GM11168 (cell line): Measurements from ENCODE around the gene ST6GALNAC6.
"Not testable (repeated sequence)": the region's sequence is repeated elsewhere in the genome, so short reads cannot be mapped to it uniquely, and the experiment has no call there.

Experiments
- in situ Hi-C: fragments of 300-500 bp; cut with MboI; formaldehyde crosslinking; loops from one replicate; pipeline ENCODE4 v1.12.0; 2022; ENCODE audit warnings: low sequenced_read_pairs; ENCODE audit not compliant: unreplicated experiment

The ST6GALNAC6 gene

DNA sequence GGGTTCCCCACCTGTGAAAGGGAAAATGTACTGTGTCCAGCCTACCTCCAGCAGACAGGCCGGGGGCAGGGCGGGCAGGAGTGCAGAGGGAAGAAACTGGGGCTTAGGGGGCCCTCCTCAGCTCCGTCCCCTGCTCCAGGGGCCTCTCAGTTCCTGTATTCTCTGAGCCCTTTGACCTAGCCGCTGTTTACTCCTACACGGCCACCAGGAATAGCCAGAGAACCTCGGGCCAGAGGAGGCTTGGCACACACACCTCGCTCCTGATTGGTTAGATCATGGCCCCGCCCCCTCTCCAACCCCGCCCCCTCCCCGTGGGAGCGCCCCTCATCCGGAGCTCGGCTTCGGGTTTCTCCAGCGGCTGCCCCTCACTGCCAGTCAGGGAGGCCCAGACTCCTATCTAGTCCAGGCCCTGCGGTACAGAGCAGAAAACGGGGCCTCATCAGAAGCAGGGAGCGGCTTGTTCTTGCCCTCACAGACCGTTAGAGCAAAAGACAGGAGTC lies 2.2 kb downstream of the ST6GALNAC6 start:
- in situ Hi-C loops = no loop called here

DNA sequence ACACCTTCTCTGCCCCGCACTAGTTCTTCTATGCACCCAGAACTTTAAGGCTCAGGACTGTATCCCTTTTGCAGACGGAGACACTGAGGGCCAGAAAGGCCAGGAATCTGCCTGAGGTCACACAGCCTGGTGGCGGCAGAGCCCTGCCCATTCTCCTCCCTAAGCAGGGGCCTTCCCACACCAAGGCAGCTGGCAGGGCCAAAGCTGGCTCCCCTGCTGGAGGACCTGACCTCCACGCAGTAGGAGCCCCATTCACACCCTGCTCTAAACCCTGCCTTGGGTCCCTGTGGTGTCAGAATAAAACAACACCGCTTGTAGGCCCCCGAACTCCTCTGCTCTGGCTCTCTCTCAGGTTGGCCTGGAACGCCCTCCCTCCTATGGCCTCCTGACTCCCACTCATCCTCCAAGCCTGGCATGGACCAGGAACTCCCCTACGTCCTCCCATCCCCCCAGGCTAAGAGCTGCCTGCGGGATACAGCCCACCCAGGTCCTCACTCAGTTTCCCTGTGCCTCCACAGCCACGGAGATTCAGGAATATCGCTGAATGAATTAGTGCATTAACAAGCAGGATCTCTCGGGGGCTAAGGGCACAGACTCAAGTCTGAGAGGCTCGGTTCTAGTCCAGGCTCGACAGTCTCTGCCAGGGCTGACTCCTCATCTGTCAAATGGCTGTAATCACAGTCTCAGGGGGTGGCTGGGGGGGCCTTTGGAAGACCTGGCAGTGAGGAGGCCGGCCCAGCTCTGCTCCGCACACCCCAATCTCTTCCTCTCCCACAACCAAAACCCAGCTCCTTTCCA lies 2.8 kb downstream of the ST6GALNAC6 start:
- in situ Hi-C loops = no loop called here

DNA sequence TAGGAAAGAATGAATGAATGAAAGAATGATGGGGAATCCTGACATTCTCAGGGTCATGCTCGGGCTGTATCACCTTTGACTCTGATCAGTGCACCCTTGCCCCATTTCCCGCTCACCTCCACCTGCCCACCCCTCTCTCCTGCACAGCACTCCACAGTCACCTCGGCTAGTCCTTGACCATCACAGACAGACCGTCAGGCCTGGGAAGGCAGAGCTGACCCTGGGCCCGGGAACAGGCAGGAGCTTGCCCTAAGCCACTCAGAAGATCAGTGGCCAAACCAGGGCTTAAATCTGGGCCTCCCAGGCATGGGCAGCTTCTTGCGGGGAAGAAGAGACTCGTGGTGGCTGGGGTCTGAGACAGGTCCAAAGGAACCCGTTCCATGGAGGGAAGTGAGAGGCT lies 3.6 kb downstream of the ST6GALNAC6 start:
- in situ Hi-C loops = no loop called here

DNA sequence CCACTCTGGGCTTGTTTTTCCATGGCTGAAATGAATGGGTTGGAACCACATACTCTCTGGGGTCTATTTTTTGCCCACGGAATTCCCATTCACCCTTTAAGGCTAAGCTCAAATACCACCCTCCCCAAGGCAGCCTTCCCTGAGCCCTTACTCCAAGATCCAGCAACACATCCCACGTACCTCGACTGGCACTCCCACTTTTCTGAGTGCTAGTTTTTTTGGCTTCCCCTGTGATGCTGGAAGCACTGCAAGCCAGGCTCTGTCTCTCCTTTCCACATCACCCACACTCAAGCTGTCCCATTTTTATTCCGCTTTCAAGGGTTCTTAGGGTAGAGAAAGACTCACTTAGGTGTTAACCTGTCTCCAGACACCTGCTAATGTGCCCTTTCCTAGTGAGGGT lies 6.0 kb downstream of the ST6GALNAC6 start:
- in situ Hi-C loops = no loop called here

DNA sequence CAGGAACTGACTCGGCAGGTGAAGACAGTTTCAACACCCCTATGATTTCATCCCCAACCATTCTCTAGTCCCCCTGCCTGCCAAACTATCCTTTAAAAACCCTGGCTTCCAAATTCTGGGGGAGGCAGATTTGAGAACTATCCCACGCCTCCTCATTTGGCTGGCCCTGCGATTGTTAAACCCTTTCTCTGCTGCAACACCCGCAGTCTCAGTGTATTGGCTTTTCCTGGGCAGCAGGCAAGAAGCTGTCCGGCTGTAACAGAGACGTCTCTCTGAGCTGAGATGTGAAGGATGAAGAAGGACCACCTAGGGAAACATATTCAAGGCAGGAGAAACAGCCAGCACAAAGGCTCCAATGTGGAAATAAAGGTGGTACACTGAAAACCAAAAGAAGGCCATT lies 6.6 kb downstream of the ST6GALNAC6 start:
- in situ Hi-C loops = no loop called here

DNA sequence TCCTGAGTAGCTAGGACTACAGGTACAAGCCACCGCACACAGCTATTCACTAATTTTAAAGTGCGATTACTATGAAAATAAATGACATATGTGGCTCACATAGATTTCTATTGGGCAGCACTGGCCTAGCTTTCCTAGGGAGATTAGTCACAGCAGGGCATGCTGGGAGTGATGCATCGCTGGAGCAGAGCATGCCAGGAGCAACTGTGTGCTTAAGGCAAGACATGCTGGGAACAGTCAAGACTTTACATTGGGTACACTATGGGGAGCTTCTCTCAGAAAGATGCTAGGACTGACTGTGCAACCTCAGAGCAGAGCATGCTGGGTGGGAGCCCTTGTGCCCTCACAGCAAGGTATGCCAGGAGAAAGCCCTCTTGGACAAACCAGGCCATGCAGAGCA lies 9.3 kb downstream of the ST6GALNAC6 start:
- in situ Hi-C loops = no loop called here

GRCh38 chr9:127887792-127888191 lies 11.6 kb downstream of the ST6GALNAC6 start:
- in situ Hi-C loops = no loop called here

- in situ Hi-C loops = no loop called here
Observed at GRCh38 chr9:127886401-127886972, 12.9 kb downstream of the ST6GALNAC6 start.

- in situ Hi-C loops = no loop called here
Observed at GRCh38 chr9:127885508-127886281, 13.7 kb downstream of the ST6GALNAC6 start.

DNA sequence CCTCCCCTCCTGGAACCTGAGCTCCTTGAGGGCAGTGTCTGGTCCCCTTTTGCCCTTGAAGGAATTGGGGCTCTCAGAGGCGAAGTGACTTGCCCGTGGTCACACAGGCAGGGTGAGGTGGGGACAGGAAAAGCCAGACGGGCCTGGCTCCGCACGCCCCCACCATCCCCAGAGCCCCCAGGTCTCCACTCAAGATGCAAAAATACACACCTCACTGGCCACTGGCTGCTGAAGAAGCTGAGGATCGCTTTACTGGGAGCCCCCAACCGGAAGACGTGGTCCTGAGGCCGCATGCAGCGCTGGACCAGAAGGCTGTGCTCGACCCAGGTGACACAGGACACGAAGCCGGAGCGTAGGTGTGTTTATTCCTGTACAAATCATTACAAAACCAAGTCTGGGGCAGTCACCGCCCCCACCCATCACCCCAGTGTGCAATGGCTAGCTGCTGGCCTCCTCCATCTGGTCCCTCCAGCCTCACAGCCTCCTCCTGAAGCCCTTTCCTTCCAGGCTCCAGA lies 14.4 kb downstream of the ST6GALNAC6 start:
- in situ Hi-C loops = no loop called here

DNA sequence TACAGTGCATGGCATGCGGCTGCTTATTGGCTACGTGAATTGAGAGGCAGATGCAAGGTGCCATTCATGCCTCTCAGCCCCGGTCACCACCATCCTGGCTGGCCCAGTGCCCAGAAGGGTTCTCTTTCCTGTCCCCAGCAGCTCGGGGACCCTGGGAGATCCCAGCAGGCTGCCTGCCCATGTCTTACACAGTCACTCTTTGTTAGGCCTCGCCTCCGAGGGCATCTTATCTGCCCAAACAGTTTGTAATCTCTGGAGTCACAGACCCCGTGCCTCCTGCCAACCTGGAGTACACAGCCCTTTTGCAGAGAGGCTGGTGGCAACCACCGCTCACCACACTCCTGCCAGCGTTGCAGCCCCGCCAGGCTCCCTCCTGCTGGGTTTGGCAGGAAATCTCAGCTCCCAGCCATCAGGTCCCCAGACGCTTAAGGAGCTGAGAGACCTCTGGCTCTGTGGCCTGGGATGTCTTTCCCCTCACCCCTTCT lies 14.9 kb downstream of the ST6GALNAC6 start:
- in situ Hi-C loops = no loop called here

GRCh38 chr9:127883959-127884358 lies 15.4 kb downstream of the ST6GALNAC6 start:
- in situ Hi-C loops = no loop called here

- in situ Hi-C loops = not testable (repeated sequence)
Observed at GRCh38 chr9:127881715-127882114, 17.7 kb downstream of the ST6GALNAC6 start.

GRCh38 chr9:127880143-127880542 lies 19.3 kb downstream of the ST6GALNAC6 start:
- in situ Hi-C loops = no loop called here

- in situ Hi-C loops = no loop called here
Observed at GRCh38 chr9:127878652-127879390, 20.6 kb downstream of the ST6GALNAC6 start.

DNA sequence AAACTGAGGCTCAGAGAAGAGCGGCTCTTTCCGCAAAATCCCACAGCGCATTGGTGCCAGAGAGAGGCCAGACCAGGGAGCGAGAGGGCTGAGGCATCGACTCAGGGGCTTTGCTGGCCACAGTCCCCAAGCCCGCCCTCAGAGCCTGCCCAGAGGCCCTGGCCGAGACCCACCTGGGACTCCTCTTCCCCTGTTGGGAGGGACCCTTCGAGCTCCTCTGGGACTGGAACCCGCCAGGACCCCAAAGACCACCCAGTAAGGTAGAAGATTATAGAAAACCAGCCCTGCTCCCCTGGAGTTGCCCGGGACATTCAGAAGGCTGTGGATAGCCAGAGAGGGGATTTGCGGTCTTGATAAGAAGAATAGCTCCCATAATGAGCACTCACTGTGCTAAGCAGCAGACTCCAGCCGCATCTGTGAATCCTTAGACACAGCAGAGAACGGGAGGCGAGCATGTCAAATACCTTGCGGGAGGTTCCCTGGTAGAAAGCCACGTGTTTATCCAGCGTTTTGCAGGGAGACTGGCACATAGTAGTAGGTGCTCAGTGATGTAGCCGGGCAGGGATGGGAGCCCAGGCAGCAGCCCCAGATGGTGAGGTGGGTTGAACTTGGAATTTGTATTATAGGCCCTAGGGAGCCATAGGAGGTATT lies 21.3 kb downstream of the ST6GALNAC6 start:
- in situ Hi-C loops = no loop called here

DNA sequence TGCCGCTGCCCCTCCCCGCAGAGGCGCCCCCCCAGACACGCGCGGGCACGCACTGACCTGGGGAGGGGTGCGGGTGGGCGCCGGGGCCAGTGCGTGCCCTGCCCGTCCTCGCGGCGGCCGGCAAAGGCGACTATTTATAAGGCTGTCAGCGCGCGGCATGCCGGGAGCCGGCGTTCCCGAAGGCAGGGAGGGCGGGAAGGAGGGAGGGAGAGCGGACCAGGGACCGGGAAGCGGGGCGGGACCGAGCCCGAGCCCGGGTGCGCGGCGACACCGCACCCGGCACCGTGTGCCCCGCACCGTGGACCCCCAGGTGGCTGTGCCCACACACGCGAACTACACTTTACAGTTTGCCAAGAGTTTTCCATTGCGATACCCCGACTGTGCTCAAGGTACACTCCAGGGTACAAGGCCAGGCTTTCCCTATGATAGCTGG lies 21.8 kb downstream of the ST6GALNAC6 start, which contains the start of gene AK1:
TSS of gene AK1 (minus strand) at position 110 of the 433 bp plus-strand sequence. CDS start 3,058 bp downstream, outside the sequence.
- in situ Hi-C loops = no loop called here

GRCh38 chr9:127876764-127877562 lies 22.4 kb downstream of the ST6GALNAC6 start:
- in situ Hi-C loops = no loop called here
